PC-3 (cell line): ENCODE results near the gene PLAAT2.

Experiments
- EZH2 ChIP-seq: fragments of 300-600 bp; sonication (generic); IDR thresholded peaks from one replicate; pipeline ENCODE4 v1.6.1; 2017; ENCODE audit warnings: antibody characterized with exemption, mild to moderate bottlenecking, low read length; ENCODE audit not compliant: unreplicated experiment
- EZH2phosphoT487 ChIP-seq: fragments of 300-600 bp; sonication (generic); IDR thresholded peaks from 2 replicates; pipeline ENCODE4 v1.6.1; 2018; ENCODE audit warnings: mild to moderate bottlenecking, antibody characterized with exemption, low read length, borderline replicate concordance
- TF ChIP-seq, protein P1 (sequence below): fragments of 300-600 bp; sonication (generic); conservative IDR thresholded peaks from 2 replicates; pipeline ENCODE4 v1.5.1; 2017; ENCODE audit warnings: antibody characterized with exemption, low read depth, mild to moderate bottlenecking, low read length

- TF ChIP-seq, protein P1, sequence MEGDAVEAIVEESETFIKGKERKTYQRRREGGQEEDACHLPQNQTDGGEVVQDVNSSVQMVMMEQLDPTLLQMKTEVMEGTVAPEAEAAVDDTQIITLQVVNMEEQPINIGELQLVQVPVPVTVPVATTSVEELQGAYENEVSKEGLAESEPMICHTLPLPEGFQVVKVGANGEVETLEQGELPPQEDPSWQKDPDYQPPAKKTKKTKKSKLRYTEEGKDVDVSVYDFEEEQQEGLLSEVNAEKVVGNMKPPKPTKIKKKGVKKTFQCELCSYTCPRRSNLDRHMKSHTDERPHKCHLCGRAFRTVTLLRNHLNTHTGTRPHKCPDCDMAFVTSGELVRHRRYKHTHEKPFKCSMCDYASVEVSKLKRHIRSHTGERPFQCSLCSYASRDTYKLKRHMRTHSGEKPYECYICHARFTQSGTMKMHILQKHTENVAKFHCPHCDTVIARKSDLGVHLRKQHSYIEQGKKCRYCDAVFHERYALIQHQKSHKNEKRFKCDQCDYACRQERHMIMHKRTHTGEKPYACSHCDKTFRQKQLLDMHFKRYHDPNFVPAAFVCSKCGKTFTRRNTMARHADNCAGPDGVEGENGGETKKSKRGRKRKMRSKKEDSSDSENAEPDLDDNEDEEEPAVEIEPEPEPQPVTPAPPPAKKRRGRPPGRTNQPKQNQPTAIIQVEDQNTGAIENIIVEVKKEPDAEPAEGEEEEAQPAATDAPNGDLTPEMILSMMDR: no peak
- TF ChIP-seq EZH2 (no peak), EZH2phosphoT487 (no peak)
Measured at GRCh38 chr11:63611395-63611747, 48.2 kb upstream of the PLAAT2 start.
